Naive B cell (primary cell): ENCODE data around the gene ARMS2. TPM values are rescaled to one million over a fixed set of nuclear protein-coding genes. Genes with fewer than 3 reads are reported as not detected.
A peak's percentile ranks its signal among the peaks of the same experiment; 100 is the strongest.

Experiments
- ATAC-seq, 2 donors: fragments of 150-1000 bp; cut with Tn5 transposase; 2 replicates each; pipeline ENCODE4 v1.10.0; 2021; ENCODE audit warnings: low read depth in 2 of 2, mild to moderate bottlenecking in 2 of 2, moderate library complexity in 2 of 2
- DNase-seq: peaks from one replicate; pipeline ENCODE4 v3.0.0; 2022
- H3K27ac Mint-ChIP-seq, 6 donors: one replicate each; pipeline ENCODE4 v1.8.0; 2020 to 2022; ENCODE audit warnings: mild to moderate bottlenecking in 6 of 6, mixed read lengths in 6 of 6, moderate library complexity in 5 of 6, inconsistent platforms in 2 of 6
- H3K27me3 Mint-ChIP-seq, 3 donors: one replicate each; pipeline ENCODE4 v1.8.0; 2021 to 2022; ENCODE audit warnings: mixed read lengths in 3 of 3, mild to moderate bottlenecking in 1 of 3
- H3K36me3 Mint-ChIP-seq, 2 donors: one replicate each; pipeline ENCODE4 v1.8.0; 2020 to 2022; ENCODE audit warnings: mixed read lengths in 2 of 2, inconsistent platforms in 1 of 2, mild to moderate bottlenecking in 1 of 2
- H3K4me1 Mint-ChIP-seq, 3 donors: one replicate each; pipeline ENCODE4 v1.8.0; 2020 to 2022; ENCODE audit warnings: mixed read lengths in 3 of 3, inconsistent platforms in 1 of 3, mild to moderate bottlenecking in 1 of 3, moderate library complexity in 1 of 3
- H3K4me3 Mint-ChIP-seq, 8 donors: one replicate each; pipeline ENCODE4 v1.8.0; 2020 to 2022; ENCODE audit warnings: mild to moderate bottlenecking in 8 of 8, mixed read lengths in 8 of 8, moderate library complexity in 8 of 8, inconsistent platforms in 2 of 8
- H3K9me3 Mint-ChIP-seq, 7 donors: one replicate each; pipeline ENCODE4 v1.8.0; 2020 to 2022; ENCODE audit warnings: mixed read lengths in 7 of 7, mild to moderate bottlenecking in 5 of 7, inconsistent platforms in 2 of 7, moderate library complexity in 1 of 7
- polyA plus RNA-seq, 6 donors: library from polyadenylated mRNA; unstranded; fragments of 300-500 nt; fragmentation: Illumina TruSeq; gene quantifications; one replicate each; pipeline ENCODE4 v1.2.3, GENCODE V29; 2021; ENCODE audit warnings: low read depth in 6 of 6

The ARMS2 gene
- polyA plus RNA-seq, 6 donors from 2014 or later: not detected

- no peak overlapping the region for H3K27ac Mint-ChIP-seq
- ATAC-seq: no peak
- H3K4me1 Mint-ChIP-seq: peaks cover 7 to 18% (median 13%) of the 10 kb centered on the region in 3 donors
- DNase-seq: no peak
- H3K9me3 Mint-ChIP-seq: peaks cover 0 to 2% (median 0%) of the 10 kb centered on the region in 7 donors
- H3K36me3 Mint-ChIP-seq: no peaks in the 10 kb centered on the region
- peaks cover 63 to 73% (median 70%) of the 10 kb centered on the region in 3 donors for H3K27me3 Mint-ChIP-seq
- peak overlapping the region in 7 of 8 donors; percentile 12 to 71 (median 37) for H3K4me3 Mint-ChIP-seq
Measured at GRCh38 chr10:122459561-122460273, 5.3 kb downstream of the ARMS2 start.

- Mint-ChIP-seq H3K4me3 (peak overlapping the region in 7 of 8 donors; percentile 25 to 63 (median 39)), H3K27ac (no peak overlapping the region), H3K36me3 (no peaks in the 10 kb centered on the region), H3K9me3 (peaks cover 0 to 2% (median 0%) of the 10 kb centered on the region in 7 donors), H3K27me3 (peaks cover 73 to 78% (median 77%) of the 10 kb centered on the region in 3 donors), H3K4me1 (peaks cover 7 to 18% (median 13%) of the 10 kb centered on the region in 3 donors)
- no peak for DNase-seq
- ATAC-seq: no peak
Measured at GRCh38 chr10:122460891-122461293, 6.4 kb downstream of the ARMS2 start.

GRCh38 chr10:122461367-122461728 is 6.9 kb downstream of the ARMS2 start, which contains the start of gene HTRA1:
TSS of gene HTRA1 (plus strand) at chr10:122461553. CDS start at chr10:122461653, 100 bp downstream.
- Mint-ChIP-seq H3K9me3 (peaks cover 0 to 2% (median 0%) of the 10 kb centered on the region in 7 donors), H3K4me1 (peaks cover 7 to 18% (median 13%) of the 10 kb centered on the region in 3 donors), H3K27me3 (peaks cover 73 to 82% (median 75%) of the 10 kb centered on the region in 3 donors), H3K27ac (no peak within 1 kb of the TSS), H3K4me3 (peak within 1 kb of the TSS; percentile 70 to 91 (median 80)), H3K36me3 (no peaks in the 10 kb centered on the region)
- ATAC-seq (no peak), DNase-seq (no peak)

- Mint-ChIP-seq H3K4me3 (peak overlapping the region; percentile 70 to 91 (median 80)), H3K27me3 (peaks cover 71 to 86% (median 72%) of the 10 kb centered on the region in 3 donors), H3K4me1 (peaks cover 7 to 18% (median 13%) of the 10 kb centered on the region in 3 donors), H3K9me3 (peaks cover 0 to 2% (median 0%) of the 10 kb centered on the region in 7 donors), H3K27ac (no peak overlapping the region), H3K36me3 (no peaks in the 10 kb centered on the region)
- no peak for DNase-seq
- no peak for ATAC-seq
Measured at GRCh38 chr10:122461729-122462532, 7.5 kb downstream of the ARMS2 start.

GRCh38 chr10:122462533-122463465 is 8.3 kb downstream of the ARMS2 start:
- Mint-ChIP-seq H3K36me3 (no peaks in the 10 kb centered on the region), H3K4me1 (peaks cover 7 to 18% (median 13%) of the 10 kb centered on the region in 3 donors), H3K27ac (peak overlapping the region in 1 of 6 donors; percentile 62), H3K4me3 (peak overlapping the region; percentile 70 to 91 (median 80)), H3K27me3 (peaks cover 63 to 86% (median 71%) of the 10 kb centered on the region in 3 donors), H3K9me3 (no peaks in the 10 kb centered on the region)
- no peak for DNase-seq
- no peak for ATAC-seq

- peaks cover 59 to 80% (median 67%) of the 10 kb centered on the region in 3 donors for H3K27me3 Mint-ChIP-seq
- peaks cover 7 to 18% (median 13%) of the 10 kb centered on the region in 3 donors for H3K4me1 Mint-ChIP-seq
- DNase-seq: no peak
- no peaks in the 10 kb centered on the region for H3K36me3 Mint-ChIP-seq
- no peak overlapping the region for H3K27ac Mint-ChIP-seq
- ATAC-seq: no peak
- H3K4me3 Mint-ChIP-seq: peak overlapping the region; percentile 27 to 85 (median 73)
- no peaks in the 10 kb centered on the region for H3K9me3 Mint-ChIP-seq
Measured at GRCh38 chr10:122463466-122464249, 9.2 kb downstream of the ARMS2 start.

- Mint-ChIP-seq H3K27ac (no peak overlapping the region), H3K36me3 (no peaks in the 10 kb centered on the region), H3K9me3 (no peaks in the 10 kb centered on the region), H3K4me3 (peak overlapping the region in 2 of 8 donors; percentile 11 to 64), H3K27me3 (peaks cover 59 to 79% (median 67%) of the 10 kb centered on the region in 3 donors), H3K4me1 (peaks cover 7 to 17% (median 9%) of the 10 kb centered on the region in 3 donors)
- ATAC-seq (no peak), DNase-seq (no peak)
Measured at GRCh38 chr10:122464250-122464510, 9.7 kb downstream of the ARMS2 start.

- Mint-ChIP-seq H3K9me3 (no peaks in the 10 kb centered on the region), H3K27ac (peak overlapping the region in 1 of 6 donors; percentile 29), H3K4me1 (peaks cover 7 to 15% (median 7%) of the 10 kb centered on the region in 3 donors), H3K36me3 (no peaks in the 10 kb centered on the region), H3K4me3 (peak overlapping the region in 3 of 8 donors; percentile 6 to 64 (median 11)), H3K27me3 (peaks cover 59 to 79% (median 65%) of the 10 kb centered on the region in 3 donors)
- DNase-seq: no peak
- no peak for ATAC-seq
Measured at GRCh38 chr10:122464586-122464985, 10.1 kb downstream of the ARMS2 start.

GRCh38 chr10:122465401-122466040 is 11.1 kb downstream of the ARMS2 start:
- Mint-ChIP-seq H3K27me3 (peaks cover 59 to 79% (median 67%) of the 10 kb centered on the region in 3 donors), H3K27ac (no peak overlapping the region), H3K36me3 (no peaks in the 10 kb centered on the region)

GRCh38 chr10:122466951-122467381 is 12.5 kb downstream of the ARMS2 start:
- H3K36me3 Mint-ChIP-seq: no peaks in the 10 kb centered on the region
- peak overlapping the region in 1 of 8 donors; percentile 25 for H3K4me3 Mint-ChIP-seq
- peaks cover 7 to 10% (median 7%) of the 10 kb centered on the region in 3 donors for H3K4me1 Mint-ChIP-seq
- no peaks in the 10 kb centered on the region for H3K9me3 Mint-ChIP-seq
- ATAC-seq (no peak), DNase-seq (no peak)
- H3K27ac Mint-ChIP-seq: no peak overlapping the region
- H3K27me3 Mint-ChIP-seq: peaks cover 68 to 89% (median 69%) of the 10 kb centered on the region in 3 donors

More at GRCh38 chr10:122465401-122466040, 11.1 kb downstream of the ARMS2 start:
- no peaks in the 10 kb centered on the region for H3K9me3 Mint-ChIP-seq
- DNase-seq (no peak), ATAC-seq (no peak)
- H3K4me3 Mint-ChIP-seq: peak overlapping the region in 1 of 8 donors; percentile 6
- peaks cover 7 to 13% (median 7%) of the 10 kb centered on the region in 3 donors for H3K4me1 Mint-ChIP-seq

- Mint-ChIP-seq H3K4me3 (no peak overlapping the region), H3K9me3 (no peaks in the 10 kb centered on the region), H3K27me3 (peaks cover 64 to 86% (median 66%) of the 10 kb centered on the region in 3 donors), H3K4me1 (peaks cover 2 to 5% (median 4%) of the 10 kb centered on the region in 3 donors), H3K36me3 (no peaks in the 10 kb centered on the region), H3K27ac (no peak overlapping the region)
- ATAC-seq (no peak), DNase-seq (no peak)
Measured at GRCh38 chr10:122467701-122468100, 13.2 kb downstream of the ARMS2 start.
